ENCODE data around the gene FBXO4.

- TF ChIP-seq GATA2 (IDR thresholded peaks at IDR 0.05; ENCODE audit: low read depth, low read length) (no peak), GATA3 (IDR thresholded peaks at IDR 0.05; ENCODE audit: low read depth, low read length) (no peak)
Observed at GRCh38 chr5:41925555-41925951, 472 bp downstream of the FBXO4 start.
